Calu3 (cell line): ENCODE measurements around the gene MYO9A. TPM values are rescaled to one million over a fixed set of nuclear protein-coding genes. Genes with fewer than 3 reads are reported as not detected.

Source experiments
- BruUV-seq: library from RNA; stranded (reverse); fragments of 400-500 nt; replicated peaks from 2 replicates; lab custom pipeline; 2021; lab: Mats Ljungman, UMichigan
- CTCF ChIA-PET: fragments of 300-600 bp; sonication (Branson Sonifier 250); formaldehyde crosslinking; loops from one replicate; lab custom pipeline; 2022; ENCODE audit warnings: antibody characterized with exemption; lab: Charles Lee
- DNase-seq: peaks from one replicate; pipeline ENCODE4 v3.0.0; 2022
- H3K27ac Mint-ChIP-seq: one replicate; pipeline ENCODE4 v1.8.0; 2022; ENCODE audit warnings: mixed read lengths; ENCODE audit not compliant: unreplicated experiment
- H3K27me3 Mint-ChIP-seq: one replicate; pipeline ENCODE4 v1.8.0; 2022; ENCODE audit warnings: mixed read lengths; ENCODE audit not compliant: unreplicated experiment
- H3K36me3 Mint-ChIP-seq: one replicate; pipeline ENCODE4 v1.8.0; 2022; ENCODE audit warnings: mild to moderate bottlenecking, moderate library complexity, mixed read lengths; ENCODE audit not compliant: insufficient read depth, unreplicated experiment
- H3K4me1 Mint-ChIP-seq: one replicate; pipeline ENCODE4 v1.8.0; 2022; ENCODE audit warnings: mild to moderate bottlenecking, low read depth, mixed read lengths; ENCODE audit not compliant: unreplicated experiment
- H3K4me3 Mint-ChIP-seq: one replicate; pipeline ENCODE4 v1.8.0; 2022; ENCODE audit warnings: mild to moderate bottlenecking, low read depth, moderate library complexity, mixed read lengths; ENCODE audit not compliant: unreplicated experiment
- H3K9me3 Mint-ChIP-seq: one replicate; pipeline ENCODE4 v1.8.0; 2022; ENCODE audit warnings: low read depth, mixed read lengths; ENCODE audit not compliant: unreplicated experiment
- intact Hi-C: fragments of 100-400 bp; cut with micrococcal nuclease; formaldehyde crosslinking; loops from one replicate; pipeline ENCODE4 v1.10.0; 2022; ENCODE audit not compliant: unreplicated experiment
- total RNA-seq: library from RNA; stranded (reverse); gene quantifications from 2 replicates; pipeline ENCODE4 v1.2.3, GENCODE V29; 2022
- TF ChIP-seq, protein P1 (sequence below): fragments of 200-600 bp; IDR thresholded peaks from one replicate; pipeline ENCODE4 v1.8.0; 2022; ENCODE audit warnings: antibody characterized with exemption; ENCODE audit not compliant: unreplicated experiment

MYO9A gene
- total RNA-seq, 1 experiment from 2014 or later: 32.8 TPM

DNA sequence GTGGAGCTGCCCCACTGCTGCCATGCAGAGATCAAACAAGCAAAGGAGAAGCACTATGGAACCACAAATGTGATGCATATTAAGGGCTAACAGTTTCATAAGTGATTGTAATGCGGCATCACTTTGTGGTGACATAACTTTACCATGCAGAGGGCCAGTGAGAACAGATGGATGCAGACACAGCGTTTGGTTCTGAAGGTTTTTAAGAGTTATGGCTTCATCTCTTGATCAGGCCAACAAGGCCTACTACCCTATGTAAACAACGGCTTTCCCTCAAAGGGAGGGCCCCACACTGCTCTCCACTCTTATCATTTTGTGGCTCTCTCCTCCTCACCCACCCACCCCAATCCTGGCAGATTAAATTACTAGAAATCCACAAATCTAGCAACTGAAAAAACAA is 294.1 kb downstream of the MYO9A start:
- no peaks in the 10 kb centered on the region for H3K36me3 Mint-ChIP-seq
- no peaks in the 10 kb centered on the region for H3K4me1 Mint-ChIP-seq
- no peaks in the 10 kb centered on the region for H3K27me3 Mint-ChIP-seq
- DNase-seq: no peak
- no peak overlapping the region for H3K27ac Mint-ChIP-seq
- intact Hi-C loops: no loop called here
- TF ChIP-seq, protein P1, sequence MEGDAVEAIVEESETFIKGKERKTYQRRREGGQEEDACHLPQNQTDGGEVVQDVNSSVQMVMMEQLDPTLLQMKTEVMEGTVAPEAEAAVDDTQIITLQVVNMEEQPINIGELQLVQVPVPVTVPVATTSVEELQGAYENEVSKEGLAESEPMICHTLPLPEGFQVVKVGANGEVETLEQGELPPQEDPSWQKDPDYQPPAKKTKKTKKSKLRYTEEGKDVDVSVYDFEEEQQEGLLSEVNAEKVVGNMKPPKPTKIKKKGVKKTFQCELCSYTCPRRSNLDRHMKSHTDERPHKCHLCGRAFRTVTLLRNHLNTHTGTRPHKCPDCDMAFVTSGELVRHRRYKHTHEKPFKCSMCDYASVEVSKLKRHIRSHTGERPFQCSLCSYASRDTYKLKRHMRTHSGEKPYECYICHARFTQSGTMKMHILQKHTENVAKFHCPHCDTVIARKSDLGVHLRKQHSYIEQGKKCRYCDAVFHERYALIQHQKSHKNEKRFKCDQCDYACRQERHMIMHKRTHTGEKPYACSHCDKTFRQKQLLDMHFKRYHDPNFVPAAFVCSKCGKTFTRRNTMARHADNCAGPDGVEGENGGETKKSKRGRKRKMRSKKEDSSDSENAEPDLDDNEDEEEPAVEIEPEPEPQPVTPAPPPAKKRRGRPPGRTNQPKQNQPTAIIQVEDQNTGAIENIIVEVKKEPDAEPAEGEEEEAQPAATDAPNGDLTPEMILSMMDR: no peak
- no TSS peak for BruUV-seq
- no peak overlapping the region for H3K4me3 Mint-ChIP-seq
- peaks cover 13% of the 10 kb centered on the region for H3K9me3 Mint-ChIP-seq
- CTCF ChIA-PET: no interaction called here

DNA sequence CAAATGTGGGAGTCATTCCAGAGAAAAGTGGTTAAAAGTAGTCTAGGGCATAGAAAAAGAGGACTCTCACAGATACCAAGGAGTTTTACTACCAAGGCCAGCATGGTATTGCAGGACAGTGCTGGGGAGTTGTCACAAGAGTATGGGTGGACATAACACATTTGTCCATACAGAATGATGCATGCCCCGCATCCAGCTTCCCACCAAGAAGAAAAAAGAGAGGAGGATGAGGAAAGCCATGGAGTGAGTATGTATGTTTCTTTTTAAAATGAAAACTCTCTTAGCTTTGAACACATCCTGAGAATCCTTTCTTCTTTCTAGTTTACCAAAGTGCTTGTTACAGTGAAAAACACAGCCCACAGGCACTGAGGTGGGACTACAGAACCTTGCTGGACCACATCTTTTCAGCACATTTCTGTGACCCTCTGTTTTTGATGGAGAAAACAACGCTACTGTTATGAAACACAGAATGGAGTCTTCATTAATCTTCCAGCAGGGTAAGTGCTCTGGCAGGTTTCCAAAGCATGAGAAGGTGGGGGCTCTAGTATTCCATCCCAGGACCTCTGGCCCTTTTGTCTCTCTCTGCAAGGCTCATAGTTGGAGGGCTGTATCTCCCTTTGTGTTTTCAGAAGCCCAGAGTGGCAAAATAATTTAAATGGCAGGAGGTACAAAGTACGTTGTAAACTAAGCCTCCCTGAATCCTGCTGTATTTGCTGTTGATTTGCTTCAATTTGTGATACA is 294.9 kb downstream of the MYO9A start:
- intact Hi-C loops: no loop called here
- peaks cover 13% of the 10 kb centered on the region for H3K9me3 Mint-ChIP-seq
- TF ChIP-seq, protein P1: no peak
- H3K36me3 Mint-ChIP-seq: no peaks in the 10 kb centered on the region
- no peak overlapping the region for H3K27ac Mint-ChIP-seq
- no TSS peak for BruUV-seq
- no peaks in the 10 kb centered on the region for H3K4me1 Mint-ChIP-seq
- CTCF ChIA-PET: no interaction called here
- H3K27me3 Mint-ChIP-seq: no peaks in the 10 kb centered on the region
- DNase-seq: no peak
- H3K4me3 Mint-ChIP-seq: no peak overlapping the region

DNA sequence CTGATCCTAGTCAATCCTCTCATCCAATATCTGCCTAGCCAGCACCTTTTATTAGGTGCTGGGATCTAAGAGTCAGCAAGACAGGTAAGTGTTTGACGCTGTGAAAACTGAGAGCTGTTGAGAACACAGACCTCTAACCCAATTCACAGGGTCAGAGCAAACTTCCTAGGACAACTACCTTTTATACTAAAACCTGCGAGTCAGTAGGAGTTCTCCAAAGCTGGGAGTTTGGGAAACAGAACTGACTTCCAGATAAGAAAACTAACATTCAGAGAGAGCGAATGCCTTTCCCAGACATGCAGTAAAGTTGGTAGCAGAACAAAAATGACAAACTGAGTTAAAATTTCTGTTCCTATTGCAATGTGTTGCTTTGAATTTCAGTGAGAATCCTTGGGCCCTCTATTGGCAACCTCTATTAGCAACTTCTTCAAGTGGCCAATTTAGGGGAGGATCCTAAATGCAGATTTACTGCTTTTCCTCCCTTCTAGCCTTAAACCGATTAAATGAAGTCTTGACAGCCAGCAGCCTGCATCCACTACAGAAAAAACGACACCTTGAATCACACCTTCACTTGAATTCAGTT is 296.3 kb downstream of the MYO9A start:
- no peak overlapping the region for H3K4me3 Mint-ChIP-seq
- DNase-seq: no peak
- H3K27me3 Mint-ChIP-seq: no peaks in the 10 kb centered on the region
- BruUV-seq: no TSS peak
- no peak overlapping the region for H3K27ac Mint-ChIP-seq
- CTCF ChIA-PET: interaction anchor here (0.6 kb wide), 1 partner anchor 203 kb away, joined by 3 read pairs; no protein-coding TSS in a partner anchor
- no peaks in the 10 kb centered on the region for H3K36me3 Mint-ChIP-seq
- H3K9me3 Mint-ChIP-seq: peaks cover 15% of the 10 kb centered on the region
- TF ChIP-seq, protein P1: no peak
- intact Hi-C loops: no loop called here
- H3K4me1 Mint-ChIP-seq: no peaks in the 10 kb centered on the region

DNA sequence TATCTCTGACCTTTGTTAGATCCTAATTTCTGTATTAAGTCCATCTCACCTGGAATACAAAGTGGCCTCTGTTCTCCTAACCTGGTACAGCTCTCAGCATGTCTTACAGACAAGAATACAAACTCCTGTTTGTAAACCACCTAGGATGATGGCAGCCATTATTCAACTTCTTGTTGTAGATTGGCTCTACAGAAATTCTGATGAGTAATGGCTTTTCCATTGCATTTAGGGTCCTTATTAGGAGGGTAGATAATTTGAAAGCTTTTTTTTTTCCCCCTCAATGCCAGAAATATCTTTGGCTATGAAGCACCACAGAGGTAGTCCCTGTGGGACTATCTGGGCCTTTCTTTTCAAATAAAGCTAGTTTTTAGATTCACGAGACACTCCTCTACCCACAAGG is 297.8 kb downstream of the MYO9A start:
- CTCF ChIA-PET: no interaction called here
- H3K27ac Mint-ChIP-seq: no peak overlapping the region
- no peaks in the 10 kb centered on the region for H3K36me3 Mint-ChIP-seq
- H3K27me3 Mint-ChIP-seq: no peaks in the 10 kb centered on the region
- DNase-seq: no peak
- no TSS peak for BruUV-seq
- TF ChIP-seq, protein P1: no peak
- peaks cover 15% of the 10 kb centered on the region for H3K9me3 Mint-ChIP-seq
- H3K4me1 Mint-ChIP-seq: no peaks in the 10 kb centered on the region
- no peak overlapping the region for H3K4me3 Mint-ChIP-seq
- intact Hi-C loops: no loop called here
